HG03025 (cell line): ENCODE data around the gene FBXL19.

Source experiments
- ATAC-seq: cut with Tn5 transposase; IDR thresholded peaks from one replicate; pipeline ENCODE4 v1.9.1; 2021; ENCODE audit warnings: mild to moderate bottlenecking, moderate library complexity; ENCODE audit not compliant: unreplicated experiment, low FRiP score

The FBXL19 gene

DNA sequence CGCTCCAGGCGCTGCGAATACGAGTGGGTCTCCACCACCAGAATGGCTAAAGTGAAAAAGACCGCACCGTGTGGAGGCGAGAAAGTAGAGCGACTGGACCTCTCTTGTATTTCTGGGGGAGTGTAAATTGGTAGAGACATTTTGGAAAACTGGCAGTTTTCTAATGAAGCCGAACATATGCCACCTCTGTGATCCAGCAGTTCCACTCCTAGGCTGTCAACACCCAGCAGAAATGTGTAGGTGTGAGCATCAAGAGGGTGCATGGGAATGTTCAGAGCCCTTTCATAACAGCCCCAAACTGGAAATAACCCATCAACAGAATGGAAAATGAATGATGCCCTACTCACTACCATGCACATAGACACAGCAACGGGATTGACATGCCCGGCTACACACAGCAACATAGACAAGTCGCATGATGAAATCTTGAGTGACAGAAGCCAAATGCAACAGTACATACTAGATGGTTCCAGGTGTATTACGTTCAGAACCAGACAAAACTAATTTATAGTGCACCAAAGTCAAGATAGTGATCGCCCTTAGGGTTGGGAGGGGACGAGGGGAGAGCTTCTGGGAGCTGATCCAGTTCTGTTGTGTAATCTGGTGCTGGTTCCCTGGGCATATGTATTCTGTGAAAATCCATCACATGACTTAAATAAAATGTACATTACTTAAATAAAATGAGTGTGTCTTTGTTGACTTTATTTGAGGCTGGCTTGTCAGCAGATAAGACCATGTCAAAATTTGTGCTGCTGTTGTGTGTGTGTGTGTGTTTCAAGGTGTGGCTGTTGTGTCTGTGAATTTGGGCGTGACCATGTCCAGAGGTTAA lies 28.6 kb upstream of the FBXL19 start:
- no peak for ATAC-seq

DNA sequence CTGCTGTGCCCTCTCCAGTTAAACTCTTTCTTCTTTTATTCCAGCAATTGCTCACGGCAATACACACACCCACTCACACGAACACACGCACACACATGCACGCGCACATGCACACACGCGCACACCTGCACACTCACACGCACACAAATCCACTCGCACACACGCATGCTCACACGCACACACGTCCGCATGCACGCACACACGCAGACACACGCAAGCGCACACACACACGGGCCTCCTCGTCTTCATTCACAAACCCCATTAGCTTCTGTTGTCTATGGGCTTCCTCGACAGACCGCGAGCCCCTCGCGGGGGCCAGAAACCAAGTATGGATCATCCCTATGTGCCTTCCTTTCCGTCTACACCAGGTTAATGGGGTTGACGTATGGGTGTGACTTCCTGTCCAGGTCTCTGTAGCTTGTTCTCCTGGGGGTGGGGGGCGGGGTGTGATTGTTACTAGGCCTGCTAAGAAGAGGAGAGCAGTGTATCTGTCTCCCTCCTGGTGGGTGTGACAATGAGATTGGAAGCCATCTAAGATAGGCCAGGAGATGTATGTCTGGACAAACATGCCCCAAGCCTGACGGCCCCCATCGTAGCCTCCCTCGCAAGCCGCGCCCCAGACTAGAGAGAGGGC lies 27.6 kb upstream of the FBXL19 start:
- no peak for ATAC-seq

DNA sequence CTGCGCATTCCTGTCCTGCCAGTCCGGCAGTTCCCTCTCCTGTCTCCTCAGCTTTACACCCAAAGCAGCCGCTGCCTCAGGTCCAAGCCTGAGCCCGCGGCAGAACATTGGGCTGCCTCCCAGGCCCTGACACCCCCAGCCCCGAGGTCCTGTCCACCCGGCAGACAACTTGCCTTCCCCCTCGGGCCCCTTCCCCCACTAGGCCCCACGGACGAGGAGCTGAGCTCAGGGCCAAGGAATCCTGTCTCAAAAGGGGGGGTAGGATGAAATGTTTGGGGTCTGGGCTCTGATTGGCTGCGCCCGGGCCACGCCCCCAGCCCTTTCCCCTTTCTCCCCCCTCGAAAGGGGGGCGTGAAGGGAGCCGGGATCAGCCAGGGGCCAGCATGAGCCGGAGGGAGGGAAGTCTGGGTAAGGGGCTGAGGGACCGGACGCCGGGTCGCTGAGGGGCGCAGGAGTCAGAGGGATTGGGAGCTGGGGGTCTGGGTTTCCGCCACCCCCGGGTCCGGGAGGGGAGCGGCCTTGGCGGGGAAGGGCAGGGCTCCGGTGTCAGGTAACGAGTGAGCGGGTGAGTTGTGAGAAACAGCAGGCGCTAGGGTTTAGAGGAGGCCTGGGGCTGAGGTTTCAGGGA lies 27.0 kb upstream of the FBXL19 start, which contains the start of gene CTF1:
Gene CTF1, plus strand, starts transcription at position 354 of the 628 bp plus-strand sequence. Its CDS starts 30 bp downstream, at position 384.
- no peak for ATAC-seq

DNA sequence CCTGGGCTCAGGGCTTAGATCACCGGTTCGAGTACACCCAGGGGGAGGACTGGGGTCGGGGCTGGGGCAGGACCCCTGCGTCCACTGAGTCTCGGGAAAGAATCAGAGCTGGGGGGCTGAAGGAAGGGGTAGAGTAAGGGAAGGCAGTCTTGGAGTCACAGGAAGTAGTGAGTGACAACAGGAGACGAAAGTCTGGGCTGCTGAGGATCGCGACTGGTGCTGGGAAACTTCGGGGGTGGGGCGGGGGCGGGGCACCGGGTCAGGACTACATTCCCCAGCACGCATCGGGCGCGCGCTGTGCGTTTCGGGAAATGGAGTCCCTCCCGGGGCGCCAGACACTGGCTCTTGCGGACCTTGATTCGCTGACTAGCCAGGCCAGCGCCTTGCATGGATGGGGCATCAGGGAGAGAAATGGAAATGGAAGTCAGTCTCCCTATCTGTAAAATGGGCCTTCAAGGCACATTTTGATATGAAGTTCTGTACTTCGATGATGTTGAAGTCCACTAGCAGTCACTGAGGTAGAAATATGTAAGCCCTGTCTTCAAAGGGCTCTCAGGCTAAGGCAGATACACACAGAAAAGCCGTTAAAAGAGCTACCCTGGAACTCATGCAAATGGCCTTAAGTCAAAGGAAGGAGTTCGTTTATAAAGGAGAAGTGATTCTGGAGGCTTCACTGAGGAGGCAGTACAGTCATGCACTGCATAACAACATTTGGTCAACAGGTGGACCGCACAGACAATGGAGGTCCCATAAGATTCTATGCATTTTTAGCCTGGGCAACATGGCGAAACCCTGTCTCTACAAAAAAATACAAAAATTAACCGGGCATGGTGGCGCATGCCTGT lies 26.3 kb upstream of the FBXL19 start:
- no peak for ATAC-seq

DNA sequence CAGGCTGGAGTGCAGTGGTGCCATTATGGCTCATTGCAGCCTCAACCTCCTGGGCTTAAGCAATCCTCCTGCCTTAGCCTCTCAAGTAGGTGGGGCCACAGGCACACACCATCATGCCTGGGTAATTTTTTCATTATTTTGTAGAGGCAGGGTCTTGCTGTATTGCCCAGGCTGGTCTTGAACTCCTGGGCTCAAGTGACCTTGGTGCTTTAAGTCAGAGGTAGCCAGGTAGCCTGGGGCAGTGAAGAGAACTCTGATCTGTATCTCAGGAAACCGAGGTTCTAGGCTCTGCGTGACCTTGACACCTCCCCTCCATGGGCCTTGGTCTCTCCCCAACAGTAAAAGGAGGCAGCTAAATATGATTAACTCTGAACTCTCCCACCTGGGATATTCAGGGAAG lies 23.6 kb upstream of the FBXL19 start:
- no peak for ATAC-seq

DNA sequence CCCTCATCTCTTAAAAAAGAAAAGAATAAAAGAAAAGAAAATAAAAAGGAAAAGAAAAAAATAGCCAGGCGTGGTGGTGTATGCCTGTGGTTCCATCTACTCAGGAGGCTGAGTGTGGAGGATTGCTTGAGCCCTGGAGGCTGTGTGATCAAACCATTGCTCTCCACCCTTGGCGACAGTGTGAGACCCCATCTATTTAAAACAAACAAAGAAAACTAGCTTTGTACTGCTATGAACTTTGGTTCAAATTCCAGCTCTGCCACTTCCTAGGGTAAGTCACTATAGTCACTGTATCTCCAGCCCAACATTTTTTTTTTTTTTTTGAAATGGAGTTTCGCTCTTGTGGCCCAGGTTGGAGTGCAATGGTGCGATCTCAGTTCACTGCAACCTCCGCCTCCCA lies 22.8 kb upstream of the FBXL19 start:
- ATAC-seq = no peak

DNA sequence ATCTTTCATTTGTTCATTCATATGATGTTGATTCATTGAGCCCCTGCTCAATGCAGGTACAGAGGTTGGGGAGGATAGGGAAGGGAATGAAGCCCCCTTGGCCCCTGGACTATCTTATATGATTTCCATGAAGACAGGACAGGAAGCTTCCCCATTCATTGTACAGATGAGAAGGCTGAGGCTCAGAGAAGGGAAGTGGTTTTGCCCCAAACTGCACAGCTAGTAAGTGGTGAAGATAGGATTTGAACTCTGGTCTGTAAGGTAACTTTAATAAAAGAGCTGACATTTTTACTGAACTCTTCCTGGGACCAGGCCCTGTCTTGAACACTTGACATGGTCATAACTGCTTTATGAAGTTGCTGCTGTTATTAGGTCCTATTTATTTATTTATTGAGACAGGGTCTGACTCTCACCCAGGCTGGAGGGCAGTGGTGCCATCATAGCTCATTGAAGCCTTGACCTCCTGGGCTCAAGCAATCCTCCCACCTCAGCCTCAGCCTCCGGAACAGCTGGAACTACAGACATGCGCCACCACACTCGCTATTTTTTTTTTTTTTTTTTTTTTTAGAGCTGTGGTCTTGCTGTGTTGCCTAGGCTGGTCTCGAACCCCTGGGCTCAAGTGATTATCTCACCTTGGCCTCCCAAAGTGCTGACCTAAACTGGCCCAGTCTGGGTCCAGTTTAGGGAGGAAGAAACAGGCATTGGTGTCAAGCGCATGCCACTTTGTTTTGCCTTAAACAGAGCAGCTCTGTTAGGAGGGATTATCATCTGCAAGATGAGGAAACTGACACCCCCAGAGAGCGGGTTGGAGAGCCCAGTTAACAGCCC lies 22.0 kb upstream of the FBXL19 start:
- no peak for ATAC-seq

DNA sequence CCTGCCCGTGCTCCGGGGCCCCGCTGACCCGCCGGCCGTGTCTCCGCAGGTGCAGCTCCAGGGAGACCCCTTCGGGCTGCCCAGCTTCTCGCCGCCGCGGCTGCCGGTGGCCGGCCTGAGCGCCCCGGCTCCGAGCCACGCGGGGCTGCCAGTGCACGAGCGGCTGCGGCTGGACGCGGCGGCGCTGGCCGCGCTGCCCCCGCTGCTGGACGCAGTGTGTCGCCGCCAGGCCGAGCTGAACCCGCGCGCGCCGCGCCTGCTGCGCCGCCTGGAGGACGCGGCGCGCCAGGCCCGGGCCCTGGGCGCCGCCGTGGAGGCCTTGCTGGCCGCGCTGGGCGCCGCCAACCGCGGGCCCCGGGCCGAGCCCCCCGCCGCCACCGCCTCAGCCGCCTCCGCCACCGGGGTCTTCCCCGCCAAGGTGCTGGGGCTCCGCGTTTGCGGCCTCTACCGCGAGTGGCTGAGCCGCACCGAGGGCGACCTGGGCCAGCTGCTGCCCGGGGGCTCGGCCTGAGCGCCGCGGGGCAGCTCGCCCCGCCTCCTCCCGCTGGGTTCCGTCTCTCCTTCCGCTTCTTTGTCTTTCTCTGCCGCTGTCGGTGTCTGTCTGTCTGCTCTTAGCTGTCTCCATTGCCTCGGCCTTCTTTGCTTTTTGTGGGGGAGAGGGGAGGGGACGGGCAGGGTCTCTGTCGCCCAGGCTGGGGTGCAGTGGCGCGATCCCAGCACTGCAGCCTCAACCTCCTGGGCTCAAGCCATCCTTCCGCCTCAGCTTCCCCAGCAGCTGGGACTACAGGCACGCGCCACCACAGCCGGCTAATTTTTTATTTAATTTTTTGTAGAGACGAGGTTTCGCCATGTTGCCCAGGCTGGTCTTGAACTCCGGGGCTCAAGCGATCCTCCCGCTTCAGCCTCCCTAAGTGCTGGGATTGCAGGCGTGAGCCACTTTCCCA lies 21.1 kb upstream of the FBXL19 start:
- peak; percentile 52 for ATAC-seq

DNA sequence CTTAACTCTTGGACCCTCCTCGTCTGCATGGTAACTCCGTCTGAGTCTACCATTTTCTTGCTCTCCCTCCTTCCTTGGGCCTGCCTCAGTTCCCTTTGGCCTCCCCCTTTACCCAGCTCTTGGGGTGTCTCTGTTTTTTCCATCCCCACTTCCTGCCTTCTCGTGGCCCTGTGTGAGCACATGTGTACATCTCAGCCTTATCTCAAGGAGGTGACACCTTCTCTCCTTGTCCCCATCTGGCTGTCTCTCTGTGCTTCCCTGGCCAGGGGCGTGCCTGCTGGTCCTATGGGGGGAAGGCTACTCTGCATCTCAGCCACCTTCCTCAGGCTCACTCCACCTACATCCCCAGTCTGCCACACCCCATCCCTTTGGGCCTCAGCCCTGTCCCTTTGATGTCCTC lies 20.4 kb upstream of the FBXL19 start:
- no peak for ATAC-seq

DNA sequence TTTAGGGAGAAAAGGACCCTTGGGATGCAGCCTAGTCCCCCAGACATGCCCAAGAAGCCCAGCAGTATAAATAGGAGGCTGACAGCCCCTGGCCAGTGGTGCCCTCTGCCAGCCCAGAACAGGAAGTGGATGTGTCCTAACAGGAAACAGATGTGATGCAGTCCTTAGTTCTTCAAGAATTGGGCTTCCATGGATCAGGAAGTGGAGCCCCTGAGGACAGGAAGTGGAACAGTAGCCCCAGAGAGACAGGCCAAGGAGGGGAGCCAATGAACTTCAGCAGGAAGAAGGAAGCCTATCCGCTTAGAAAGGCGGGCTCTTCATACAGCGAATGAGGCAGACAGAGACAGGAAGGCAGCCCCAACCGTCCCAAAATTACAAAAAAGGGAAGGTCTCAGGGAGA lies 19.8 kb upstream of the FBXL19 start:
- ATAC-seq = no peak

DNA sequence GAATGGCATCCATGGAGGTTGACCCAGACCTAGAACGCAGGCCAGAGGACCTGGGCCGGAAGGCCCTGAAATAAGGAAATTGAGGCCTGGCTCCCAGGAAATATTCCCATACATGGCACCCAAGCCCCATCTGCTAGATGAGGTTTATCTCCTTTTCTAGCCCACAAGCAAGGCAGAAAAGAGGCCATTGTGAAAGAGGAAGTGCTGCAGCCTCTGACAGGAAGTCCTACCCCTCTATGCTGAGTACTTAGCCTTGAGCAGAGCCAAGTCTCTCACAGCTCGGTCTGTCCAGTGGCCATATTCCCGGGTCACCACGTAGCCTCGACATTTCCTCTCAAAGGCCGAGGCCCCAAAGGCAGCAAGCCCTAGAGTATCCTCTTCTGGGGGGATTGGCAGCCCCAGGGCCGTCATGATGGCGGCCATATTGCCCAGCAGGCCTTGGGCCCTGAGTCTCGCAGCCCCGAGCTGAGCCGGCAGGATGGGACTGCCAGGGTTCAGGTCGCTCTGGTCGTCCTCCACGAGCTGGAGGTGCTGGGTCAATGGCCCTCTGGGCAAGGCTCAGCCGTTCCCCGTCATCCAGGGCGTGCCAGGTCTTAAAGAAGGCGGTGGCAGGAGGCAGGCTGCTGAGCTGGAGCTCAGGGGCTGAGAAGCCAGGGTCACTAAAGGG lies 19.1 kb upstream of the FBXL19 start:
- ATAC-seq = no peak

DNA sequence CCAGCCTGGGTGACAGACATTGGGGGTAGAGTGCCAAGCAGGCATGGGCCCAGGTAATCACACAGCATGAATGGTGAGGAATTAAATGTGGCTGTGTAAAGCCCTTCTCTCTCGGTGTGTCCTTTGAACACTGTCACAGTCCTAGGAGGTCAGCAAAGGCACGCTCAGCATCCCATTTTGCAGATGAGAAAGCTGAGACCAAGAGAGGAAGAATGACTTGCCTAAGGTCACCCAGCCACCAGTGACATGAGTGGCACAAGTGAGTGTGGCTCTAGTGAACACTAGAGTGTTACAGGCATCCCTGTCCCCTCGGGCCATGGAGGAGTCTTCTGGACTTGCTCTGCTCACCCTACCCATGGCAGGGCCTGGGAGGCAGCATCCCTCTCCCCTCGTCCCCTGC lies 16.3 kb upstream of the FBXL19 start:
- no peak for ATAC-seq

DNA sequence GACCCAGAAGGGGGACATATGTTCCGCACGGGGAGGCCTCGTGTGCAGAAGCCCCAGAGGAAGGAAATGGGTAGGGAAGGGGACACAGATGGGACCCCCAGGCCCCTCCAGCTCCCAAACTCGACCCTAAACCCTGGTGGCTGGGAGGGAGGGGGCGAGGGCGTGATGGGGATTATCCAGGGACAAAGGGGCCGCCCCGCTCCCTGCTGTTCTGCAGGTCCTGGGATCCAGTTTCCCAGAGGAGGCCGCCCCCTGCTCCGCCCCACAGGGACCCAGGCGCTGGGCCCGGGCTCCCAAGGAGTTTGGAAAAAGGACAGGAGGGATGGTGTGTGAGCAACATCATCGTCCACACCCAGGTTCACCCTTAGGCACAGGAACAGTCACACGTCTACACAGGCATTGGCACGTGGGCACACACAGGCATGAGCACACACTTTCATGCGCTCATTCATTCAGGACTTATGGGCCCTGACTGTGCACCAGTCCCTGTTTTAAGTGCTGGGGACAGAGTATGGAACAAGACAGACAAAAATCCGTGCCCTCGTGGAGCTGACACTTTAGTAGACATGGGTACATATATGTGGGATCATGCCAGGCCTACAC lies 12.8 kb upstream of the FBXL19 start:
- ATAC-seq = no peak

DNA sequence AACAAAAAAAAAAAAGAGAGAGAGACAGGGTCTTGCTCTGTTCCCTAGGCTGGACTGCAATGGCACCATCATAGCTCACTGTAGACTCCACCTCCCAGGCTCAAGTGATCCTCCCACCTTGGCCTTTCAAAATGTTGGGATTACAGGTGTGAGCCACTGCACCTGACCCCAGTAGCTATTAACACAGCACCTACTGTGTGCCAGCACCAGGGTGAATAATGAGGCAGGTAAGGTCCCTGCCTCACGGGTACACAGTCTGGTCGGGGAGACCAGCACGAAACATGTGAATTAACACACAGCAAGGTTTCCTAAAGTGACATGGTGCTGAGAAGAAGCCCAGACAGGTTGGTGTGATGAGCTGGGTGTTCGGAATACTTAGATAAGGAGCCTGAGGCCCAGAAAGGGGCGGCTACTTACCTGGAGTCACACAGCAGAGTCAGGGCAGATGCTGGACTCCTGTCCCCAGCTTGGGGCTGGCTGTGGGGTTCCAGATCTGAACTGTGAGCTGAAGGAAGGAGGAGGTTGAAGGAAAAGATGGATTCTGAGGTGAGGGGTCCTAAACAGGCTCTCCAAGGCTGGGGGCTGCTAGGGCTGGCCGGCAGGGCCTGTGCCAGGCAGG lies 10.5 kb upstream of the FBXL19 start:
- ATAC-seq = no peak

DNA sequence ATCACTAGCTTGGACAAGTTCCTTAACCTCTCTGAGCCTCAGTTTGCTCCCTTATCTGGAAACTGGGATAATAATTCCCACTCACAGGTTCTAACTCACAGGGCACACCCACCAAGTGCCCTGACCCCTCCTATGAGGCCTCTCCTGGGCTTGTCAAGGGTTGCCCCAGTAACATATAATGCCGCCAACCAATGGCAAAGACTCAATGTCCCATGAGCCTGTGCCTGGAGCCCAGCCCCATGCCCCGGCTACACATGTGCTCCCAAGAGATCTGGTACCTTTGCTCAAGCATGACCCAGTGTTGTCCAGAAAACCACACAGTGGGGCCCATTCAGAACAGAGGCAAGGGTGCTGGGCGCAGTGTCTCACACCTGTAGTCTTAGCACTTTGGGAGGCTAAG lies 8.5 kb upstream of the FBXL19 start:
- ATAC-seq = no peak

DNA sequence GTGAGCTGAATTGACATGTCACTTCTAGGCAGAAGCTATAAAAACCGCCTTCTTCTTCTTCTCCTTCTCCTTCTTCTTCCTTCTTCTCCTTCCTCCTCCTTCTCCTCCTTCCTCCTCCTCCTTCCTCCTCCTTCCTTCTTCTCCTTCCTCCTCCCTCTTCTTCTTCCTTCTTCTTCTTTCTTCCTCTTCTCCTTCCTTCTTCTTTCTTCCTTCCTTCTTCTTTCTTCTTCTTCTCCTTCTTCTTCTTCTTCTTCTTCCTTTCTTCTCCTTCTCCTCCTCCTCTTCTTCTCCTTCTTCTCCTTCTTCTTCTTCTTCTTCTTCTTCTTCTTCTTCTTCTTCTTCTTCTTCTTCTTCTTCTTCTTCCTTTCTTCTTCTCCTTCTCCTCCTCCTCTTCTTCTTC lies 4.8 kb upstream of the FBXL19 start:
- no peak for ATAC-seq

DNA sequence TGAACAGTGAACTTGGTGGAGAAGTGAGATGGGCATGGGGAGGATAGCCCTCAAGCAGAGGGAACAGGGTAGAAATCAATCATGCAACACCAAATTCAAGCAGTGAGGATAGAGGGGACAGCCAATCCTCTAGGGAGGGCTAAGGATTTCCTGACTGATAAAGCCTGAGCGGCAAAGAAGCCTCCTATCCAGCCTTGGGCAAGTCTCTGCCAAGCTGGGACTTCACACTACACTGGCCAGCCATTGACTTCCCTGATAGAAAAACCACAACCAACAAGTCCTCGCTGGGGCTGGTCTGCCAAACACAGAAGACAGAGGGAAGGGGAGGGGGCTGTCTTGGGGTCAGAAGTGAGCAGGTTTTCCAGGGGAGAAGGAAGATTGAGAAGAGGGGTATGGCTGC lies 2.5 kb upstream of the FBXL19 start:
- no peak for ATAC-seq

DNA sequence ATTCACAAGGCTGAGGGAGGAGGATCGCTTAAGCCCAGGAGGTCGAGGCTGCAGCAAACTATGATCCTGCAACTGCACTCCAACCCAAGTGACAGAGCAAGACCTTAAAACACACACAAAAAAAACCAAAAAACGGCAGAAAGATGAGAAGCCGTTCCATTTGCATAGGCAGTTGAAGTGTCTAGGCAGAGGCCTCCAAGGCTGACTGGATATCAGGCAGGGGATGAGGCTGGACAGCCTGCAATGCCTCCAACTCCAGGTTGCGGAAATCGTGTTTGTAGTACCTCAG lies 2.0 kb upstream of the FBXL19 start:
- no peak for ATAC-seq
